Gastroesophageal sphincter (tissue), 3 donors: ENCODE results near the gene ZNF335.

Source experiments
- CTCF ChIP-seq, 4 experiments: fragments of 200-600 bp in 2 of 4; fragments of 450-650 bp in 2 of 4; sonication (generic) in 1 of 4; IDR thresholded peaks; one replicate each; pipeline ENCODE4 v1.5.1; 2017 to 2019; ENCODE audit warnings: antibody characterized with exemption in 4 of 4, mild to moderate bottlenecking in 2 of 4, moderate library complexity in 2 of 4
- POLR2A ChIP-seq, 2 donors: fragments of 450-650 bp; IDR thresholded peaks; one replicate each; pipeline ENCODE4 v1.6.1; 2017; ENCODE audit warnings: antibody characterized with exemption in 2 of 2, mild to moderate bottlenecking in 2 of 2, moderate library complexity in 1 of 2

DNA sequence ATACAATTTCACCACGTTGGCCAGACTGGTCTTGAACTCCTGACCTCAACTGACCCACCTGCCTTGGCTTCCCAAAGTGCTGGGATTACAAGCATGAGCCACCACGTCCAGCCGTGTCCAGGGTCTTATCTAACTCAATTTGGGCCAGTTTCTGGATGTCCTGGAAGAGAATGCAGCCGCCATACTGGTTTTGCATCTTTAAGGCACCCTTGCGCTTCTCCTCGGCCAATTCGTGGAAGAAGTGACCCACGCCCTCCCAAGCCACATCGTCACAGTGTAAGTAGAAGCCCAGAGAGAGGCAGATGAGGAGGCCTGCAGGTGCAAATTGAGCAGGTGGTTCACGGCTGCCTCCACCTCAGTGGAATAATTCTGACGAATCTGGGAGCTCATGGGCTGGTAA, 3.7 kb upstream of the ZNF335 start:
- TF ChIP-seq CTCF (IDR thresholded peaks at IDR 0.05) (no peak), POLR2A (IDR thresholded peaks at IDR 0.05) (no peak)
